ENCODE data around the gene ST7.
A peak's percentile ranks its signal among the peaks of the same experiment; 100 is the strongest.
"Not testable (repeated sequence)": the region's sequence is repeated elsewhere in the genome, so short reads cannot be mapped to it uniquely, and the experiment has no call there.

Gene ST7

GRCh38 chr7:117101026-117101425, 147.7 kb downstream of the ST7 start:
- no peak for DNase-seq

GRCh38 chr7:117110480-117111315, 157.4 kb downstream of the ST7 start:
- DNase-seq = no peak

- no peak for DNase-seq
Observed at GRCh38 chr7:117111535-117111934, 158.2 kb downstream of the ST7 start.

GRCh38 chr7:117112640-117113039, 159.3 kb downstream of the ST7 start:
- no peak for DNase-seq

DNA sequence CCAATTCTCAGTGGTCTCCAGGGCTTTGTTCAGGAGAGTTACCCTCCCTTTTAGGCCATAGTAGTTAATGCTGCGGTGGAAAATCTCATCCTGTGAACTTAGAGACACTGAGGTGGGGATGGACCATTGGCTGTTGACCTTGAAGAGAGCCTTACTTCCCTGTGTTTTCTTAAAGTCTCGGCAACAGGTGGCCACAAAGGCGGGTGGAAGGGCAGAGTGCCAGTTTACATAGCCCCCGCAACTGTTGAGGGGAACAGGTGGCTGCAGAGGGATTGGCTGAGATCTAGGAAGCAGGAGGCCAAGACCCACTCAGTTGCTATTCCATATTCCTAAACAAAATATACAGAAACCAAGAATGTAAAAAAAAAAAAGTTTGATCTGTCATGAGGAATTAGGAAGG, 160.6 kb downstream of the ST7 start:
- DNase-seq = no peak

GRCh38 chr7:117114272-117114671, 161.0 kb downstream of the ST7 start:
- no peak for DNase-seq

DNA sequence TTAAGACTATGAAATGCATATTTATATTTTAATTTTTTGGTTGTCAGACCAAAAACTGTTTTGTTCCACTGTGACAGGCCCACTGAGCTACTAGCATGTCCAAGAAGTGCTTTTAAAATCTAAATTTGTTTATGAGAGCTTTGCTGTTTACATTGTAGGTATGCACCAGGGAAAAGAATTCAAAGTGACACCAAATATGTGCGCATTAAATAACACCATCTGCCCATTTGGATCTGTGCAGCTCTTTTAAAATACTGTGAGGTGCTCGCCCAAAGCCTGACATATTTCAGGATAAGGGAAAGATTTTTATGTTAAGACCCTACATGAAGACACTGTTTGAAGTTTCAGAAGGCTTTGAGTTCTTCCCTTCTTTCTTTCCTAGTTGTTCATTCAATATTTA, 162.9 kb downstream of the ST7 start:
- no peak for DNase-seq

GRCh38 chr7:117117172-117117571, 163.9 kb downstream of the ST7 start:
- DNase-seq = no peak

DNA sequence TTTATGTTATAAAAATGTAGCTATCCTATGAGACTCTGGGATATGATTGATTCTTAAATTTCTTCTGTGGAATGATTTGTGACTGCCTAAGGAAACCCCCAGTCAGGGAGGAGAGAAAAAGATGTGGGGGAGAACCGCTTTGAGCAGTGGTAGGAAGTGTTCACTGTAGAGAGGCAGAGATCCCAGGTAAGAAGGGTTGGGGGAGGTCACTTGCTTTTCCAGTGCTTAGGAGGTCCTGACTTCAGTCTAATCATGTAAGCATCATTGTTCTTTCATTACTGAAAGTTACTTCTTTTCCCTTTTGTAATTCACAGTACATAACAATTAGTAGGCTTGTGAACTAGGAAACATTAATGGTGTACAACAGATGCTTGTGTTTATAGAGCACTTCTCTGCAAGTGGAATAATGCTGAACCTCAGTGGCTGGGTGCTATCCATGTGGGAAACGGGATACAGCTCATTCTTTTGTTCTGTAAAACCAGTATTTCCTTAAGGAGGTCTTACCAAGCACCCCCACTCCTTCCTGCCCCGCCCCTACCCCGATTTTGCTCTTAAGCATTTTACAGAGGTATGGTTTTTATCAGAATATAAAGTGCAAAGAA, 165.4 kb downstream of the ST7 start:
- DNase-seq = no peak

DNA sequence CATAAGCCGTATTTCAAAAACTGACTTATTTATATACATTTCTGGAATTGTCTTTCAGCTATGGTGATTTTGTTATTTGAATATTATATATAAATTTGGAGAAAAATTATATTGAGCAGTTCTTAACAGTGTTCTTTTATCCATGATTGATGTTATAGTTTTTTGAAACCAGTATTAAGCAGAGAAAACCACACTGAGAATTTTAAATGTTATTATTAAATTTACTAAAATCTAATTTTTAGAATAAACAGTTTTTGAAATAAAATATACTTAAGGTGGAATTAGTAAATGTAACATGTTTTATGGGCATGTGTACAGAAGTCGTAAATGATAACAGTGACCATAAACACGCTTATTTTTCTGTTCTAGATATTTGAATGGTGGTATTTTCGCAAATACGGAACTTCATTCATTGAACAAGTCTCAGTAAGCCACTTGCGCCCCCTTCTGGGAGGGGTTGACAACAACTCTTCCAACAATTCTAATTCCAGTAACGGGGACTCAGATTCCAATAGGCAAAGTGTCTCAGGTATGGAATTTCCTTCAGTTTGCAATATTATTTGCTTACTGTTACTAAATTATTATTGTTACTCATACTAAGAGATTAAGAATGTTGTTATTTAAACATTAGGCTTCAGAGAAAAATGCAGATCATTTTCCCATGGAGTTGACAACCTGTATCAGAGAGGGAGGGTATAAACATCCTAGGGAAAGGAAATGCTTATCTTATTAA, 166.1 kb downstream of the ST7 start:
- DNase-seq = peak; percentile 58

DNA sequence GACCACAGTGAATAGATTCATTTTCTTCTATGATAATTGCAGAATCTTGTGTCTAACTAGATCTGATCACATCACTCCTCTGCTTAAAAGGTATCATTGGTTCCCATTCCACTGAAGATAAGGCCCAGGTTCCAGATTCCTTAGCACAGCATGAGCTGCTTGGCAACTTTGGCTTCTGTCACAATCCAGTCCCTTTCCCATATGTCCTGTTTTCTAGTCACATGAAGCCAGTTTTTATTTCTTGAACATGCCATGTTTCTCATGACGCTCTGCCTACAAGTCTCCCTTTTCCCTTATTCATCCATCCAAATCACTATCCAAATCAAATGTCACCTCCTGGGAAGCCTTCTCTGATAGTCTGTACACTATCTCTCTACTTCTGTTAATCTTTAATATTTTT, 167.0 kb downstream of the ST7 start:
- not testable (repeated sequence) for DNase-seq

- DNase-seq = not testable (repeated sequence)
Observed at GRCh38 chr7:117122036-117122435, 168.7 kb downstream of the ST7 start.

GRCh38 chr7:117122536-117122935, 169.2 kb downstream of the ST7 start:
- DNase-seq = no peak

GRCh38 chr7:117123311-117123926, 170.1 kb downstream of the ST7 start:
- no peak for DNase-seq

GRCh38 chr7:117124591-117125220, 171.4 kb downstream of the ST7 start:
- DNase-seq = no peak

DNA sequence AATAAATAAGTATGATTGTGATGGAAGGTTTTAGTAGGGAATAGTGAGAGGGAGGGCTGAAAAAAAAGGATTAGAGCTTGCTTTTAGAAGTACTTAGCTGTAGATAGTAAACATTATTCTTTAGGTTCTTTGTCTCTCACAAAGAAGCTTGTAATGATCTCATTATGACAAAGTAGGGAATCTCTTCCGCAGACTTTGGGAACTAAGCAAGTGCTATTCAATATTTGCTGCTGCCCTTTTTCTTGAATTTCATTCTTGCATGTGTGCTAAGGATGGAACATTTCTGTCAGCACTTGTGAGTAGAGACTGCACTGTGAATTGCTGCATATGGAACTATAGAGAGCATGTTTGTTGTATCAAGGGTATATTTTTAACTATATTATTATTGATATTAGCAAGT, 173.4 kb downstream of the ST7 start:
- DNase-seq = no peak

GRCh38 chr7:117127585-117128168, 174.4 kb downstream of the ST7 start:
- no peak for DNase-seq

- DNase-seq = no peak
Observed at GRCh38 chr7:117129521-117129955, 176.2 kb downstream of the ST7 start.

- DNase-seq = no peak
Observed at GRCh38 chr7:117130262-117130661, 177.0 kb downstream of the ST7 start.

DNA sequence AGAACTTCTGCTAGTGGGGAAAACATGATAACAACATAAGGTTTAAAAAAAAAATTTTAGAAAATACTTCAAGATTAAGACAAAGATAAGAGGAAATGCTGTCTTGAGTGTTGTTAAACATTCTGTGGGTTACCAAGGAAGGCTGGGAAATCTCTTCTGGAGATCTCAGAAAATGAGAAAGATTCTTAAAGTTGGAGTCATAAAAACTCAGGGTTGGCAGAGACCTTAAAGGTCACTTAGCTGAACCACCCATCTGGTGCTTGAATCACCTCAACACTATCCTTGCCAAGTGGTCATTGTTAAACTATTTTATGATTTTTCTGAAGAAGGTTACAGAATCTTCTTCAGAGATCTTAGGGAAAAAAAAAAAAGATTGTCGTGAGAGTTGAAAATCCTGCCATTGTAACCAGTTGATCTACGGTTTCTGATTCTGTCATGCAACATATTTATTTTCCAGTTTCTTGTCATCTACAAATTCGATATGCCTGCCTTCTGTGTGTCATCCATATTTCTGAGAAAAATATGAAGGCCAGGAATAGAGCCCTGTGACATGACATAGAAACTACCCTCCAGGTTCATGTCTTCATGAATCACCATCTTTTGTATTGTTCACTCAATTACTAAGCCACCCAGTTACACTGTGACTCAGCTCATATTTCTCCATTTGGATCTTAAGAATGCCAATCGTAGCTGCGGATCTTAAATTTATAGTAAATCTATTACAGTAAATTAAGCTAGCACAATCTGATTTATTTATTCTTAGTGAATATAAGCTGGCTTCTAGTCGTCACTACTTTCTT, 179.2 kb downstream of the ST7 start:
- no peak for DNase-seq

- DNase-seq = no peak
Observed at GRCh38 chr7:117133125-117133524, 179.8 kb downstream of the ST7 start.

DNA sequence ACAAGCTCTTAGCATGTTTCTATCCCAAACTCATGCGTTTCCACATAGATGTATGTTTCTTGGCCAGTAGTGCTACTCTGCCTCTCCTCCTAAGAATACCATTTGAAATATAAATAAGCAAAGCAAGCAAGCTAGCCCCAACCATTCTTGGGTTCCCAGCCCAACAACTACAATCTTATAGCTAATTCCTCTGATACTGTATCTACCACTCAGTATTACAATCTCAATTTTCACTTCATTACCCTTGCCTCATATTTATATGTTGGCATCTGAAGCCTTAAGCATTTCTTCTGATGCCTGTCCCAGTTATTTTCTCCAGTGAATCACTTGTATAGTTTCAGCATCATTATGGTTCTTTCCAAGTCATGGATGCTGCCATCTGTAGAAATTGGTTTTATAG, 181.1 kb downstream of the ST7 start:
- DNase-seq = no peak

Measured in NCI-H187 treated with DMSO at 0.1 percent for 48 hours (cell line).